ENCODE data around the gene DIAPH1.

- TF ChIP-seq CTCF (IDR thresholded peaks at IDR 0.05), result no peak
- TF ChIP-seq POLR2A (IDR thresholded peaks at IDR 0.05), result no peak
These were observed 97.5 kb downstream of the DIAPH1 start for GRCh38 chr5:141521244-141521781.

All from vagina (tissue), 2 donors.